Activated naive CD8-positive, alpha-beta T cell treated with anti-CD3 and anti-CD28 coated beads, Interleukin-2, amount 50 U/mL, for 24 hours (primary cell): ENCODE measurements around the gene FANCI.
A peak's percentile ranks its signal among the peaks of the same experiment; 100 is the strongest.
"Not testable (repeated sequence)": the region's sequence is repeated elsewhere in the genome, so short reads cannot be mapped to it uniquely, and the experiment has no call there.

ENCODE experiments used
- ATAC-seq: fragments of 150-1000 bp; cut with Tn5 transposase; one replicate; pipeline ENCODE4 v1.10.0; 2021
- DNase-seq: peaks from one replicate; pipeline ENCODE4 v3.0.0; 2021
- H3K27ac Mint-ChIP-seq: one replicate; pipeline ENCODE4 v1.8.0; 2021; ENCODE audit warnings: mild to moderate bottlenecking, mixed read lengths
- H3K27me3 Mint-ChIP-seq: one replicate; pipeline ENCODE4 v1.8.0; 2021; ENCODE audit warnings: mixed read lengths
- H3K36me3 Mint-ChIP-seq: one replicate; pipeline ENCODE4 v1.8.0; 2021; ENCODE audit warnings: low read depth, mixed read lengths
- H3K4me1 Mint-ChIP-seq: one replicate; pipeline ENCODE4 v1.8.0; 2021; ENCODE audit warnings: mixed read lengths
- H3K4me3 Mint-ChIP-seq: one replicate; pipeline ENCODE4 v1.8.0; 2021; ENCODE audit warnings: mild to moderate bottlenecking, moderate library complexity, mixed read lengths
- H3K9me3 Mint-ChIP-seq: one replicate; pipeline ENCODE4 v1.8.0; 2021; ENCODE audit warnings: mixed read lengths

FANCI gene

DNA sequence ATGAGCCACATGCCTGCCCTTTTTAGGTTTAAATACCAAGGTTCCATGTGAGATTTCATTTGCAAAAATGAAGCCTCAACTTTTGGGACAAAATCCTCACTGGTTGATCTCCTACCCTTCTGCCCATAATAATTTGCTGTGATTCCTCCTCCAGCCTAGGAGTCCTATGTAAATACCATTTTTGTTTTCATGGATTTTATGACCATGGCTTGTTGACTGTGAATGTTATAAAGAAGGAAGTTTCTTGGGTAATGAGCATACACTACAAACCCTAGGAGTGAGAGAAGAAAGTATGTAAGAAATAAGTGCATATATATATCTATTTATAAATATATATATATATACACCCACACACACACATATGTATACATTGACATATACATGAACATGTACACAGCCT, 35.5 kb upstream of the FANCI start:
- DNase-seq (no peak), ATAC-seq (no peak)
- Mint-ChIP-seq H3K4me1 (peaks cover 35% of the 10 kb centered on the region), H3K4me3 (no peak overlapping the region), H3K9me3 (no peaks in the 10 kb centered on the region), H3K27me3 (no peaks in the 10 kb centered on the region), H3K36me3 (peaks cover 6% of the 10 kb centered on the region), H3K27ac (no peak overlapping the region)

GRCh38 chr15:89209057-89209456, 34.7 kb upstream of the FANCI start:
- no peak for DNase-seq
- Mint-ChIP-seq H3K4me3 (no peak overlapping the region), H3K27ac (no peak overlapping the region), H3K9me3 (no peaks in the 10 kb centered on the region), H3K27me3 (no peaks in the 10 kb centered on the region), H3K36me3 (peaks cover under 1% of the 10 kb centered on the region), H3K4me1 (peaks cover 27% of the 10 kb centered on the region)
- no peak for ATAC-seq

- no peaks in the 10 kb centered on the region for H3K9me3 Mint-ChIP-seq
- DNase-seq (no peak), ATAC-seq (no peak)
- H3K4me3 Mint-ChIP-seq, result no peak overlapping the region
- H3K27ac Mint-ChIP-seq, result no peak overlapping the region
- no peaks in the 10 kb centered on the region for H3K27me3 Mint-ChIP-seq
- H3K4me1 Mint-ChIP-seq, result peaks cover 10% of the 10 kb centered on the region
- H3K36me3 Mint-ChIP-seq, result no peaks in the 10 kb centered on the region
Measured at GRCh38 chr15:89211678-89212170, 32.1 kb upstream of the FANCI start.

GRCh38 chr15:89215627-89216026, 28.2 kb upstream of the FANCI start:
- Mint-ChIP-seq H3K27me3 (peaks cover 2% of the 10 kb centered on the region), H3K27ac (no peak overlapping the region), H3K4me3 (no peak overlapping the region), H3K9me3 (no peaks in the 10 kb centered on the region), H3K36me3 (no peaks in the 10 kb centered on the region), H3K4me1 (peaks cover 3% of the 10 kb centered on the region)
- no peak for DNase-seq
- no peak for ATAC-seq

DNA sequence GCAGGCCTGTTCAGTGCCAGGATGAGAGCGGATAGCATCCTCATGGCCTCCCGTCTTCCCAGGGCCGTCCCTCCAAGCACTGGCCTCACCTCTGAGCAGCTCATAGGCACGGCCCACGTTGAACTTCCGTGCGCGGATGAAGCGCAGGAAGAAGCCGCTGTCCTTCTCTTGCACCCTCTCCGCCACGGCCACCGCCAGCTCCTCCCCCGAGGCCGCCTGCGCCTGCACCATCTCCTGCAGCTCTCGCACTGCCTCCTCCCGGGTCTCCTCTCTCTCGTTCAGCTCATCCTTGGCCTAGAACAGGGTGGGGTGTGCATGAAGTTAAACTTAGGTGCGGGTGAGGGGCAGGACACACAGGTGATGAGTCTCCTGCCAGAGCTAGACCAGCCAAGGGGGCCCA, 26.7 kb upstream of the FANCI start:
- ATAC-seq (no peak), DNase-seq (no peak)
- Mint-ChIP-seq H3K36me3 (no peaks in the 10 kb centered on the region), H3K27me3 (peaks cover 2% of the 10 kb centered on the region), H3K4me3 (no peak overlapping the region), H3K27ac (no peak overlapping the region), H3K4me1 (peaks cover 8% of the 10 kb centered on the region), H3K9me3 (no peaks in the 10 kb centered on the region)

DNA sequence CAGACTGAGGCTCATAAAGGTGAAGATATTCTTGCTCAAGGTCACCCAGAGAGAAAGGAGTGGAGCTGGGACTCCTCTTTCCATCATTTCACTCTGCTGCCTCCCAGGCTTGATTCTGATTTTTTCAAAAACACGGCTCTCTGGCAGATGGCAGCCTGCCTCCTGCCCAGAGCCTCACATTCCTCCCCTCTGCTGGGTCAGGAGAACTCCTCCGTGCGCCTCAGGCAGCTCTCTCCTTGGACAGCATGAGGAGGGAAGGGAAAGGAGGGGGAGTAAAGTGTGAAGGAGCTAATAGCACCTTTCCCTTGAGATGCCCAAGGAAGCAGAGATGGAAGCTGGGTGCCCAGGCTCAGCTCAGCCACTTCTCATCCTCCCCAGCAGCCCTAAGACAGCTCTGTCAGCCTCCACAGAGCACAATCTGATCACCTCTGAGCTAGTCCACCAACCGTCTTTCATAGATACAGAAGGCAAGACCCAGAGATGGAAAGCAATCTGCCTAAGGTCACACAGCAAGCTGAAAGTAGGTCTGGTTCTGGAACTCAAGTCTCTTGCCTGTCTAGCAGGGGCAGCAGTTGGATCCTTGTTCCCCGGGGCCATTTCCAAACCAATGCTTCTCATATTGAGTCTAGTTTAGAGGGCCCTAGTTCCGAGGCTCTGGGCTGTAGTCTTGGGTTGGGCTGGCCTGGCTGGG, 25.9 kb upstream of the FANCI start:
- H3K4me1 Mint-ChIP-seq, result peaks cover 8% of the 10 kb centered on the region
- no peaks in the 10 kb centered on the region for H3K36me3 Mint-ChIP-seq
- H3K4me3 Mint-ChIP-seq, result no peak overlapping the region
- DNase-seq (no peak), ATAC-seq (no peak)
- H3K27me3 Mint-ChIP-seq, result peaks cover 5% of the 10 kb centered on the region
- H3K9me3 Mint-ChIP-seq, result no peaks in the 10 kb centered on the region
- no peak overlapping the region for H3K27ac Mint-ChIP-seq

- H3K9me3 Mint-ChIP-seq, result no peaks in the 10 kb centered on the region
Measured at GRCh38 chr15:89218531-89218930, 25.2 kb upstream of the FANCI start.

DNA sequence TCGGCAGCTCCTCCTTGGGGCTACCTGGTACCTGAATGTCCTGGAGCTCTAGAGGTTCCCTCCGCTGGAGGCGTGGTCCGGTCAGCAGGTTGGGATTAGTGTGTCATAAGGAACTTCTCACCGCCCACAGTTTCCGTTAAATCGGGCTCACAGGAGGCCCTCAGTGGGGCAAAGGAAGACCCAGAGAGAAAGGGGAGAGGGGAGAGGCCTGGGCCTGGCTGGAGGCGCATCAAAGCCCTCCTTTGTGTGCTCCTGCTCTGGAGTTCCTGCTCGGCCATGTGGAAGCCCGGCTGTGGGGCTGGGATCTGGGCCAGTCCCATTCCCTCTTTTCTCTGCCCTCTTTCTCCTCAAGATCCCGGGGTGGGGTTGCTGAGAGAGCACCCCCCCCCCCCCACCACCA, 22.2 kb upstream of the FANCI start, which contains the start of gene RLBP1:
Gene RLBP1, minus strand, starts transcription at position 37 of the 400 bp plus-strand sequence. CDS start 2,604 bp downstream, outside the sequence.
- DNase-seq (no peak), ATAC-seq (peak; percentile 6)
- Mint-ChIP-seq H3K4me3 (no peak within 1 kb of the TSS), H3K27me3 (peaks cover 5% of the 10 kb centered on the region), H3K36me3 (no peaks in the 10 kb centered on the region), H3K9me3 (no peaks in the 10 kb centered on the region), H3K4me1 (peaks cover 5% of the 10 kb centered on the region), H3K27ac (no peak within 1 kb of the TSS)

More at GRCh38 chr15:89218531-89218930, 25.2 kb upstream of the FANCI start:
- H3K27me3 Mint-ChIP-seq, result peaks cover 5% of the 10 kb centered on the region
- H3K4me3 Mint-ChIP-seq, result no peak overlapping the region
- H3K36me3 Mint-ChIP-seq, result no peaks in the 10 kb centered on the region
- H3K27ac Mint-ChIP-seq, result no peak overlapping the region
- ATAC-seq, result no peak
- H3K4me1 Mint-ChIP-seq, result peaks cover 8% of the 10 kb centered on the region
- DNase-seq, result no peak

DNA sequence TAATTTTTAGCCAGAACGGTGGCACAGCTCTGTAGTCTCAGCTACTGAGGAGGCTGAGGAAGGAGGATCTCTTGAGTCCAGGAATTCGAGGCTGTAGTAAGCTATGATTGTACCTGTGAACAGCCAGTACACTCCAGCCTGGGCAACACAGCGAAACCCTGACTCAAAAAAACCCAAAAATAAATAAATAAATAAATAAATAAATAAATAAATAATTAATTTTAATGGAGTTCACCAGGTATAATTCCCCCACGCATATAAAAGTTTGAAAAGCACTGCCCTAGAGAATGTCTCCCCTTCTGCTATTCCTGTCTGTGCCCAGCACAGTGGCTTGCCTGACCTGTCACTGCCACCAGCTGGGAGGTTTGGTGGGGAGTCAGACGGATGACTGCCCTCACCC, 18.2 kb upstream of the FANCI start:
- peaks cover 11% of the 10 kb centered on the region for H3K4me1 Mint-ChIP-seq
- H3K9me3 Mint-ChIP-seq, result no peaks in the 10 kb centered on the region
- H3K36me3 Mint-ChIP-seq, result no peaks in the 10 kb centered on the region
- H3K4me3 Mint-ChIP-seq, result no peak overlapping the region
- no peak overlapping the region for H3K27ac Mint-ChIP-seq
- no peak for DNase-seq
- H3K27me3 Mint-ChIP-seq, result peaks cover 3% of the 10 kb centered on the region
- ATAC-seq, result no peak

DNA sequence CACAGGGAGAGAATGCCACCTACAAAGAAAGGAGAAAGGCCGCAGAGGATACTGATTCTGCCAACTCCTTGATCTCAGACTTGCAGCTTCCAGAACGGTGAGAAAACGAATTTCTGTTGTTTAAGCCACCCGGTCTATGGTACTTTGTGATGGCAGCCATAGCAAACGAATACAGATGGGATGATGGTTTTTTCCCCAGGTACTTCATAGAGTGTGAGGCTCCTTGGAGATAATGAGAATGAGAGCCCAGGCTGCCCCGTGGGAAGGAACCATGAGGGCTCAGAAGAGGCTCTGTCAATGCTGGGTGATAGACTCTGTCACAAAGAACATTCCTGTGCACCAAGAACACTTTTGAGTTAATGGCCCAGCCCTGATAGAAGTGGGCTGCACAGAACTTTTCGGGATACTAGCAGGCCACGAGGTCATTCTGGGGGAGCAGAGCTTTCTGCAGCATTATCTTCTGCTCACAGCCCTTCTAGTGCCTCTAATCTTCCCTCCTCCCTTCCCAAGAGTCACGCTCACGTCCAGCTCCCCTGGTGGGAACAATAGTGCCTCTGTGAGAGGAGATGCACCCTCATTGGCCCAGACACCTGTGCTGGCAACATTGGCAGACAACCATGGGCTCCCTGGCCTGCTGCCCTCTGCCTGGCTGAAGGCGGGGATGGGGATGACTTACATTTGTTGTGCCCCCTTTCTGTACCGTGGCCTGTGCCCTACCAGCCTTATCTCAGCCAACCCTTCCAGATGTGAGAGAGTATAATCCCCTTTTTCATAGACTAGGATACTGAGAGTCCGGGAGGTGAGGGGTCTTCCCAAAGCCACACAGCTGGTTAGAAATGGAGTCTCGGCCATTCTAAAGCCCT, 17.2 kb upstream of the FANCI start:
- H3K9me3 Mint-ChIP-seq, result no peaks in the 10 kb centered on the region
- no peak overlapping the region for H3K27ac Mint-ChIP-seq
- no peak for DNase-seq
- peaks cover 10% of the 10 kb centered on the region for H3K4me1 Mint-ChIP-seq
- no peaks in the 10 kb centered on the region for H3K36me3 Mint-ChIP-seq
- no peak for ATAC-seq
- no peak overlapping the region for H3K4me3 Mint-ChIP-seq
- H3K27me3 Mint-ChIP-seq, result peaks cover 3% of the 10 kb centered on the region

- H3K9me3 Mint-ChIP-seq, result no peaks in the 10 kb centered on the region
- H3K4me3 Mint-ChIP-seq, result no peak overlapping the region
- H3K36me3 Mint-ChIP-seq, result no peaks in the 10 kb centered on the region
- H3K27ac Mint-ChIP-seq, result no peak overlapping the region
- DNase-seq (no peak), ATAC-seq (no peak)
- H3K4me1 Mint-ChIP-seq, result peaks cover 7% of the 10 kb centered on the region
- peaks cover 3% of the 10 kb centered on the region for H3K27me3 Mint-ChIP-seq
Measured at GRCh38 chr15:89227425-89227824, 16.4 kb upstream of the FANCI start.

- H3K36me3 Mint-ChIP-seq, result no peaks in the 10 kb centered on the region
Measured at GRCh38 chr15:89230277-89230676, 13.5 kb upstream of the FANCI start.

GRCh38 chr15:89231832-89232231, 11.9 kb upstream of the FANCI start:
- no peak for ATAC-seq
- Mint-ChIP-seq H3K36me3 (no peaks in the 10 kb centered on the region), H3K4me3 (no peak overlapping the region), H3K27ac (no peak overlapping the region), H3K9me3 (no peaks in the 10 kb centered on the region), H3K27me3 (peaks cover 2% of the 10 kb centered on the region), H3K4me1 (peaks cover 7% of the 10 kb centered on the region)
- DNase-seq, result no peak

More at GRCh38 chr15:89230277-89230676, 13.5 kb upstream of the FANCI start:
- Mint-ChIP-seq H3K27ac (no peak overlapping the region), H3K4me3 (no peak overlapping the region), H3K4me1 (peaks cover 7% of the 10 kb centered on the region), H3K27me3 (peaks cover 2% of the 10 kb centered on the region), H3K9me3 (no peaks in the 10 kb centered on the region)
- ATAC-seq, result no peak
- DNase-seq, result no peak

- not testable (repeated sequence) for H3K27me3 Mint-ChIP-seq, H3K4me3 Mint-ChIP-seq
Measured at GRCh38 chr15:89239883-89240810, 3.6 kb upstream of the FANCI start.

More at GRCh38 chr15:89239883-89240810, 3.6 kb upstream of the FANCI start:
- peaks cover 17% of the 10 kb centered on the region for H3K4me1 Mint-ChIP-seq
- H3K9me3 Mint-ChIP-seq, ATAC-seq, H3K27ac Mint-ChIP-seq, DNase-seq, H3K36me3 Mint-ChIP-seq: not testable (repeated sequence)
